GM23248 (cell line): ENCODE measurements around the gene FAM111A. TPM values are rescaled to one million over a fixed set of nuclear protein-coding genes. Genes with fewer than 3 reads are reported as not detected.

Experiments
- DNase-seq: peaks from one replicate; pipeline ENCODE4 v3.0.0-alpha.2; 2015
- H2AFZ ChIP-seq: fragments of 200-600 bp; sonication (generic); 2 replicates; pipeline ENCODE4 v1.6.1; 2016; ENCODE audit warnings: antibody characterized with exemption
- H3F3A ChIP-seq: fragments of 200-600 bp; sonication (generic); 2 replicates; pipeline ENCODE4 v1.6.1; 2016; ENCODE audit warnings: mild to moderate bottlenecking, antibody characterized with exemption, mixed run types; ENCODE audit not compliant: insufficient read depth
- H3K27ac ChIP-seq: fragments of 200-600 bp; sonication (generic); 2 replicates; pipeline ENCODE4 v1.5.1; 2016; ENCODE audit warnings: mild to moderate bottlenecking
- H3K27me3 ChIP-seq: fragments of 200-600 bp; sonication (generic); replicated peaks from 2 replicates; pipeline ENCODE4 v1.6.1; 2016; ENCODE audit warnings: mild to moderate bottlenecking; ENCODE audit not compliant: insufficient read depth
- H3K36me3 ChIP-seq: fragments of 200-600 bp; sonication (generic); 2 replicates; pipeline ENCODE4 v1.6.1; 2016; ENCODE audit warnings: low read depth, mild to moderate bottlenecking
- H3K4me1 ChIP-seq: fragments of 200-600 bp; sonication (generic); 2 replicates; pipeline ENCODE4 v1.6.1; 2016; ENCODE audit warnings: mild to moderate bottlenecking; ENCODE audit not compliant: insufficient read depth
- H3K4me2 ChIP-seq: fragments of 200-600 bp; sonication (generic); one replicate; pipeline ENCODE4 v1.6.1; 2016; ENCODE audit warnings: mild to moderate bottlenecking; ENCODE audit not compliant: unreplicated experiment
- H3K4me3 ChIP-seq: fragments of 200-600 bp; sonication (generic); 2 replicates; pipeline ENCODE4 v1.5.1; 2016; ENCODE audit warnings: mild to moderate bottlenecking
- H3K79me2 ChIP-seq: fragments of 200-600 bp; sonication (generic); 2 replicates; pipeline ENCODE4 v1.6.1; 2016; ENCODE audit warnings: mild to moderate bottlenecking; ENCODE audit not compliant: insufficient read depth
- H3K9ac ChIP-seq: fragments of 200-600 bp; sonication (generic); 2 replicates; pipeline ENCODE4 v1.6.1; 2016; ENCODE audit warnings: mild to moderate bottlenecking
- H3K9me2 ChIP-seq: fragments of 200-600 bp; sonication (generic); 2 replicates; pipeline ENCODE4 v1.6.1; 2016; ENCODE audit warnings: mixed run types, mild to moderate bottlenecking, moderate library complexity; ENCODE audit not compliant: insufficient read depth
- H3K9me3 ChIP-seq: fragments of 200-600 bp; sonication (generic); one replicate; pipeline ENCODE4 v1.6.1; 2017; ENCODE audit warnings: low read depth
- H4K20me1 ChIP-seq: fragments of 200-600 bp; sonication (generic); 2 replicates; pipeline ENCODE4 v1.6.0; 2016; ENCODE audit not compliant: insufficient read depth
- EZH2 ChIP-seq: fragments of 200-600 bp; sonication (generic); IDR thresholded peaks from 2 replicates; pipeline ENCODE4 v1.6.1; 2018; ENCODE audit warnings: antibody characterized with exemption, mild to moderate bottlenecking; ENCODE audit not compliant: insufficient read depth, poor library complexity, severe bottlenecking
- EZH2phosphoT487 ChIP-seq: fragments of 200-600 bp; sonication (generic); IDR thresholded peaks from 2 replicates; pipeline ENCODE4 v1.6.1; 2018; ENCODE audit warnings: antibody characterized with exemption, moderate library complexity, mild to moderate bottlenecking, low read depth; ENCODE audit not compliant: insufficient read depth
- WGBS, 2 experiments: methylation state at CpG; one replicate each; pipeline ENCODE4 v1.1.6; 2015 to 2017; ENCODE audit warnings: low lambda C conversion rate in 2 of 2, low coverage in 1 of 2; ENCODE audit errors: missing lambda C conversion rate in 2 of 2; 5-methylcytosine and 5-hydroxymethylcytosine counted together
- in situ Hi-C: fragments of 300-500 bp; cut with MboI; formaldehyde crosslinking; loops from 2 replicates; pipeline ENCODE4 v1.15.0; 2020
- polyA plus RNA-seq: library from polyadenylated mRNA; unstranded; fragments of >200 nt; fragmentation: Nextera tagmentation; extraction: Ambion mirVana; gene quantifications from 2 replicates; pipeline ENCODE4 v1.2.1, GENCODE V29; 2016
- total RNA-seq: library from RNA; depleted of rRNA; stranded (reverse); fragments of >200 nt; shearing (Covaris generic); gene quantifications from 2 replicates; pipeline ENCODE4 v1.2.3, GENCODE V29; 2014

Gene FAM111A
- total and polyA plus RNA-seq, 2 experiments from 2014 or later: 31.6 to 32.3 TPM

- Histone ChIP-seq H3K9me3 (no peaks in the 10 kb centered on the region), H3K4me1 (no peaks in the 10 kb centered on the region), H3K4me2 (no peak overlapping the region), H3K4me3 (no peak overlapping the region), H3K27me3 (peaks cover 4% of the 10 kb centered on the region; the same call in 1 of the 2 replicates), H2AFZ (no peak overlapping the region), H3K79me2 (no peaks in the 10 kb centered on the region), H3K36me3 (no peaks in the 10 kb centered on the region), H3K9ac (no peak overlapping the region), H3K9me2 (no peaks in the 10 kb centered on the region), H3F3A (no peaks in the 10 kb centered on the region), H4K20me1 (no peaks in the 10 kb centered on the region), H3K27ac (no peak overlapping the region)
- TF ChIP-seq EZH2: no peak
- no peak for TF ChIP-seq EZH2phosphoT487
- in situ Hi-C loops: loop anchor here (25.0 kb wide), 1 partner anchor 504 kb away; no protein-coding TSS in a partner anchor
- DNase-seq: no peak
- WGBS, 2 experiments: 75 to 95% methylated on average over 1 of the region's 1 CpG
Measured at GRCh38 chr11:59183771-59184170, 41.1 kb downstream of the FAM111A start.

- H3K36me3 ChIP-seq: no peaks in the 10 kb centered on the region
- H3F3A ChIP-seq: no peaks in the 10 kb centered on the region
- H3K9ac ChIP-seq: no peak overlapping the region
- H3K4me2 ChIP-seq: no peak overlapping the region
- H2AFZ ChIP-seq: no peak overlapping the region
- no peaks in the 10 kb centered on the region for H3K9me2 ChIP-seq
- DNase-seq: no peak
- H3K27me3 ChIP-seq: peaks cover 4% of the 10 kb centered on the region; the same call in 1 of the 2 replicates
- no peaks in the 10 kb centered on the region for H3K4me1 ChIP-seq
- 55 to 59% methylated on average over 9 of the region's 9 CpGs for WGBS, 2 experiments
- in situ Hi-C loops: loop anchor here (25.0 kb wide), 1 partner anchor 502 kb away; no protein-coding TSS in a partner anchor
- no peaks in the 10 kb centered on the region for H3K9me3 ChIP-seq
- H3K27ac ChIP-seq: no peak overlapping the region
- no peak for TF ChIP-seq EZH2
- TF ChIP-seq EZH2phosphoT487: no peak
- no peaks in the 10 kb centered on the region for H4K20me1 ChIP-seq
- H3K4me3 ChIP-seq: no peak overlapping the region
- H3K79me2 ChIP-seq: no peaks in the 10 kb centered on the region
Measured at GRCh38 chr11:59184691-59185339, 42.2 kb downstream of the FAM111A start.

- no peaks in the 10 kb centered on the region for H4K20me1 ChIP-seq
- in situ Hi-C loops: loop anchor here (25.0 kb wide), 1 partner anchor 502 kb away; no protein-coding TSS in a partner anchor
- 34 to 39% methylated on average over 5 of the region's 5 CpGs for WGBS, 2 experiments
Measured at GRCh38 chr11:59185386-59185945, 42.8 kb downstream of the FAM111A start.

GRCh38 chr11:59186130-59186594 is 43.5 kb downstream of the FAM111A start:
- Histone ChIP-seq H3K4me2 (no peak overlapping the region), H3K9me2 (no peaks in the 10 kb centered on the region), H3K9ac (no peak overlapping the region), H4K20me1 (no peaks in the 10 kb centered on the region), H2AFZ (no peak overlapping the region), H3K79me2 (no peaks in the 10 kb centered on the region), H3K4me1 (no peaks in the 10 kb centered on the region), H3K36me3 (no peaks in the 10 kb centered on the region), H3K9me3 (no peaks in the 10 kb centered on the region), H3F3A (no peaks in the 10 kb centered on the region), H3K27me3 (no peaks in the 10 kb centered on the region; the same call in 1 of the 2 replicates), H3K27ac (no peak overlapping the region), H3K4me3 (no peak overlapping the region)
- DNase-seq: peak; percentile 41
- no peak for TF ChIP-seq EZH2
- TF ChIP-seq EZH2phosphoT487: no peak
- in situ Hi-C loops: loop anchor here (25.0 kb wide), 1 partner anchor 501 kb away; no protein-coding TSS in a partner anchor
- WGBS, 2 experiments: 54 to 60% methylated on average over 5 of the region's 5 CpGs

More at GRCh38 chr11:59185386-59185945, 42.8 kb downstream of the FAM111A start:
- Histone ChIP-seq H3K9me3 (no peaks in the 10 kb centered on the region), H3K27me3 (peaks cover 4% of the 10 kb centered on the region; the same call in 1 of the 2 replicates), H3K9me2 (no peaks in the 10 kb centered on the region), H3K27ac (no peak overlapping the region), H3K4me3 (no peak overlapping the region), H3K36me3 (no peaks in the 10 kb centered on the region), H3K4me2 (no peak overlapping the region), H3K9ac (no peak overlapping the region), H3K4me1 (no peaks in the 10 kb centered on the region), H3K79me2 (no peaks in the 10 kb centered on the region), H3F3A (no peaks in the 10 kb centered on the region), H2AFZ (no peak overlapping the region)
- peak; percentile 15 for DNase-seq
- no peak for TF ChIP-seq EZH2
- TF ChIP-seq EZH2phosphoT487: no peak
